SHP77 (cell line): ENCODE measurements around the gene MAP3K7.
"Not testable (repeated sequence)": the region's sequence is repeated elsewhere in the genome, so short reads cannot be mapped to it uniquely, and the experiment has no call there.

ENCODE experiments used
- DNase-seq, 2 experiments: peaks; one replicate each; lab custom pipeline; 2025; lab: John Stamatoyannopoulos, UW

Gene MAP3K7

GRCh38 chr6:90578894-90579549, 7.8 kb downstream of the MAP3K7 start:
- DNase-seq: no peak

GRCh38 chr6:90575267-90575666, 11.6 kb downstream of the MAP3K7 start:
- no peak for DNase-seq

- no peak for DNase-seq
These were observed 12.3 kb downstream of the MAP3K7 start for GRCh38 chr6:90574610-90575009.

GRCh38 chr6:90573624-90574023, 13.2 kb downstream of the MAP3K7 start:
- no peak for DNase-seq

- no peak for DNase-seq
These were observed 14.0 kb downstream of the MAP3K7 start for GRCh38 chr6:90572856-90573255.

GRCh38 chr6:90569223-90569622, 17.6 kb downstream of the MAP3K7 start:
- DNase-seq: no peak

- DNase-seq: not testable (repeated sequence)
These were observed 19.2 kb downstream of the MAP3K7 start for GRCh38 chr6:90567682-90568081.

GRCh38 chr6:90562341-90562740, 24.5 kb downstream of the MAP3K7 start:
- DNase-seq: not testable (repeated sequence)

- DNase-seq: no peak
These were observed 26.9 kb downstream of the MAP3K7 start for GRCh38 chr6:90559931-90560330.

GRCh38 chr6:90557006-90557405, 29.9 kb downstream of the MAP3K7 start:
- DNase-seq: no peak

- no peak for DNase-seq
These were observed 38.9 kb downstream of the MAP3K7 start for GRCh38 chr6:90547991-90548390.

GRCh38 chr6:90547079-90547478, 39.8 kb downstream of the MAP3K7 start:
- DNase-seq: no peak

GRCh38 chr6:90545448-90545847, 41.4 kb downstream of the MAP3K7 start:
- no peak for DNase-seq

GRCh38 chr6:90544741-90545140, 42.1 kb downstream of the MAP3K7 start:
- DNase-seq: no peak

- DNase-seq: no peak
These were observed 42.8 kb downstream of the MAP3K7 start for GRCh38 chr6:90544081-90544480.

- DNase-seq: no peak
These were observed 45.7 kb downstream of the MAP3K7 start for GRCh38 chr6:90541221-90541620.

GRCh38 chr6:90538278-90539046, 48.4 kb downstream of the MAP3K7 start:
- no peak for DNase-seq

- no peak for DNase-seq
These were observed 49.1 kb downstream of the MAP3K7 start for GRCh38 chr6:90537723-90538258.

- DNase-seq: no peak
These were observed 49.8 kb downstream of the MAP3K7 start for GRCh38 chr6:90537027-90537426.

- DNase-seq: no peak
These were observed 50.4 kb downstream of the MAP3K7 start for GRCh38 chr6:90536520-90536919.

- no peak for DNase-seq
These were observed 52.4 kb downstream of the MAP3K7 start for GRCh38 chr6:90534337-90535025.

- no peak for DNase-seq
These were observed 53.1 kb downstream of the MAP3K7 start for GRCh38 chr6:90533615-90534336.
